Neuronal stem cell (in vitro differentiated cells): ENCODE measurements around the gene PRRC2C. TPM values are rescaled to one million over a fixed set of nuclear protein-coding genes. Genes with fewer than 3 reads are reported as not detected.

Source experiments
- small RNA-seq: library from polyadenylated mRNA; stranded (forward); fragments of <200 nt; extraction: miRNeasy Mini kit (QIAGEN cat#:217004); gene quantifications from one replicate; pipeline ENCODE3, GENCODE V24; 2013; ENCODE audit not compliant: insufficient read depth

PRRC2C gene

Small RNA genes lying within 50 kb of the gene (small RNA-seq; reads per million reads assigned to genes)
- gene CYCSP53: not detected
